ENCODE results near the gene C16orf54.
"Not testable (repeated sequence)": the region's sequence is repeated elsewhere in the genome, so short reads cannot be mapped to it uniquely, and the experiment has no call there.

C16orf54 gene

DNA sequence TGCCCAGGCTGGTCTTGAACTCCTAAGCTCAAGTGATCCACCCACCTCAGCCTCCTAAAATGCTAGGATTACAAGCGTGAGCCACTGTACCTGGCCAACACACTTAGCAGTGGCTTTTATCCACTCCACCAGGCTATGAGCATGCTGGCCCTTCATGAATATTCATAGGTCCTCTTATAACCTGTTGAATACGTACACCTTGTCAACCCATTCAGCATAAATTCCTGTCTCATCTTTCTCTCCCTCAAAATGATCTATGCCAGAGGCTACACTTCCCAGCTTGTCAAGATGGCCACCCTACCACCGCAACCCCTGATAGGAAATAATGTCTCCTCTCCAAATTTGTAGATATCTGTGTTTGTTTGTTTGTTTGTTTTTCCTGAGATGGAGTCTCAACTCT, 21.3 kb upstream of the C16orf54 start:
- DNase-seq = no peak

- DNase-seq = no peak
These were observed 20.8 kb upstream of the C16orf54 start for GRCh38 chr16:29766571-29766970.

DNA sequence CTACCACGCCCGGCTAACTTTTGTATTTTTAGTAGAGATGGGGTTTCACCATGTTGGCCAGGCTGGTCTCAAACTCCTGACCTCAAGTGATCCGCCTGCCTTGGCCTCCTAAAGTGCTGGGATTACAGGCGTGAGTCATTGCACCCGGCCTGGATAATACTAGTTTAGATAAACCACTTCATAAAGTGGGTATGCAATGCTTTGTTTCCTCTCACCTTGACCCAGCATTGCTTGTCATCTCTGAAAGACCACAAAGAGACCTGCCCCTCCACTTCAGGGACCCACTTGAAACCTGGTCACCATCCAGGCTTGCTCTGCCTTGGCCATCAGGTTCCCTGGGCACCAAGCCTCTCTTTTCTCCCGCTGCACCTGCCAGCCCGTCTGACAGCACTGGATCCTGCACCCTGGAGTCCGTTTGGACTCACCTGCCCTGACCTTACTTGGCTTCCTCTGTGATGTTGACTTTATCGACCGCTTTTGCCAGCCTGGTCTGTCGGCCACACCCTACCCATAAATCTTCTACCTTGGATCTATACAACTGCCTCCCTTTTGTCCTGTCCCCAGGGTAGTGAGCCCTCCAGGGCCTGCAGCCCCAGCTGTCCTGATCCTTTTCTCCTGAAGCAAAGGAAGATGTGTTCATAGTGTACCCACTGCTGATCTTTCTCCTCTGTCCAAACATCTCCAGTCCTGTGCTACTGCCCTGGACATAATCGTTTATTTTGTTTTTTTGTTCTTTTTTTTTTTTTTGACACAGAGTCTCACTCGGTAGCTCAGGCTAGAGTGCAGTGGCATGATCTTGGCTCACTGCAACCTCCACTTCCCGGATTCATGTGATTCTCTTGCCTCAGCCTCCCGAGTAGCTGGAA, 19.6 kb upstream of the C16orf54 start:
- DNase-seq = no peak

- DNase-seq = no peak
These were observed 17.5 kb upstream of the C16orf54 start for GRCh38 chr16:29763326-29763725.

- DNase-seq = no peak
These were observed 16.1 kb upstream of the C16orf54 start for GRCh38 chr16:29761882-29762281.

- DNase-seq = not testable (repeated sequence)
These were observed 15.5 kb upstream of the C16orf54 start for GRCh38 chr16:29761280-29761651.

DNA sequence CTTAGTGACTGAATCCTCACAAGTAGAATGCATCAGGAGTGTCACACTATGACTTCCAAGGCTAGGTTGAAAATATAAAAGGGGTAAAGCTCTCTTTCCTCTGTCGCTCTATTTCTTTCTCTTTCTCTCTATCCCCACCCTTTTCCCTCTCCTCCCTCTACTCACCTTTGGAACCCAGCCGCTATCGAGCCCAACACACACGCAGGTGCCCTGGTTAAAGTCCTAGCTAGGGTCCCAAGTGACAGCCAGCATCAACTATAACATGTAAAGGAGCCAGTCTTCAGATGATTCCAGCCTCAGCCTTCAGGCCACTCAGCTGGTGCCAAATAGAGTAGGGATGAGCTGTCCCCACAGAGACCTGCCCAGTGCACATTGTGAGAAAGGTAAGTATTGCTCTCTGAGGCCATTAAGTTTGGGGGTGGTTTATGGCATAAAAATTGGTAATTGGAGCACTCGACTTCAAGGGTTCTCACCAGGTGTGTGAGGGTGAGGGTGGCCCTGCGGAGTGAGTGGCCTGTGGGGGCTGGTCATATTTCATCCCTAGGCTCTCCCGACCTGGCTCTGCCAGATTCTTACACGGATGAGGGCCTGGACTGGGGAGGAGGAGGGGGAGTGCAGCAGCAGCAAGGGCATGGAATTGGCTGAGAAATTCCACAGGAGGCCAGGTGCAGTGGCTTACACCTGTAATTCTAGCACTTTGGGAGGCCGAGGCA, 14.9 kb upstream of the C16orf54 start:
- no peak for DNase-seq

DNA sequence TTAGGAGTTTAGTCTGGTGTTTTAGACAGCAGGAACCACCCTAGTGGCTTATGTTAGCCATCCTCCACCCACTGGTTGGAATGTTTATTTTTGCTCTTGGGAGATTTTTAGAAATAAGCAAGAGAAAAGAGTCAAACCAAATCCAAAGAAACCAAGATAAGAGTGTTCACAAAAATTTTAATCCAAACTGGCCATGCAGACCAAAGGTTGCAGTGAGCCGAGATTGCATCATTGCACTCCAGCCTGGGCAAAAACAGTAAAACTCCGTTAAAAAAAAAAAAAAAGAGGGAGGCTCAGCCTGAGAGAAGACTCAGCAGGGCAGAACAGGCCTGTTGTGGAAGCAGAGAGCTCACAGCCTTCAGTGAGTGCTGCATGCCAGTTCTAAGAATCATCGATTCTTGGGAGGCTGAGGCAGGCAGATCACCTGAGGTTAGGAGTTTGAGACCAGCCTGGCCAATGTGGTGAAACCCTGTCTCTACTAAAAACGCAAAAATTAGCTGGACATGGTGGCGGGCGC, 12.2 kb upstream of the C16orf54 start:
- no peak for DNase-seq

DNA sequence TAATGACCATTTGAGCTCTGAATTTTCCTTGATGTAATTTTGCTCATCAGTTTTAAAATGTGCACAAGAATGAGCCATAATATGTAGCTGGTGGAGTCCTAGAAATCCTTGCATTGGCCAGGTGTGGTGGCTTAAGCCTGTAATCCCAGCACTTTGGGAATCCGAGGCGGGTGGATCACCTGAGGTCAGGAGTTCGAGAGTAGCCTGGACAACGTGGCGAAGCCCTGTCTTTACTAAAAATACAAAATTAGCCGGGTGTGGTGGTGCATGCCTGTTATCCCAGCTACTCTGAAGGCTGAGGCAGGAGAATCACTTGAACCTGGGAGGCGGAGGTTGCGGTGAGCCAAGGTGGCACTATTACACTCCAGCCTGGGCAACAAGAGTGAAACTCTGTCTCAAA, 11.3 kb upstream of the C16orf54 start:
- DNase-seq = not testable (repeated sequence)

GRCh38 chr16:29756654-29757053, 10.9 kb upstream of the C16orf54 start:
- DNase-seq = no peak

GRCh38 chr16:29753516-29753915, 7.7 kb upstream of the C16orf54 start:
- DNase-seq = no peak

DNA sequence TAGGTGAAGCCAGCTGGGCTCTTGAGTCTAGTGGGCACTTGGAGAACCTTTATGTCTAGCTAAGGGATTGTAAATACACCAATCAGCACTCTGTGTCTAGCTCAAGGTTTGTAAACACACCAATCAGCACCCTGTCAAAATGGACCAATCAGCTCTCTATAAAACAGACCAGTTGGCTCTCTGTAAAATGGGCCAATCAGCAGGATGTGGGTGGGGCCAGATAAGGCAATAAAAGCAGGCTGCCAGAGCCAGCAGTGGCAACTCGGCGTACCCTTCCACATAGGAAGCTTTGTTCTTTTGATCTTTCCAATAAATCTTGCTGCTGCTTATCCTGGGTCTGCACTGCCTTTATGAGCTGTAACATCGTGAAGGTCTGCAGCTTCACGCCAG, 3.0 kb upstream of the C16orf54 start:
- DNase-seq = not testable (repeated sequence)

DNA sequence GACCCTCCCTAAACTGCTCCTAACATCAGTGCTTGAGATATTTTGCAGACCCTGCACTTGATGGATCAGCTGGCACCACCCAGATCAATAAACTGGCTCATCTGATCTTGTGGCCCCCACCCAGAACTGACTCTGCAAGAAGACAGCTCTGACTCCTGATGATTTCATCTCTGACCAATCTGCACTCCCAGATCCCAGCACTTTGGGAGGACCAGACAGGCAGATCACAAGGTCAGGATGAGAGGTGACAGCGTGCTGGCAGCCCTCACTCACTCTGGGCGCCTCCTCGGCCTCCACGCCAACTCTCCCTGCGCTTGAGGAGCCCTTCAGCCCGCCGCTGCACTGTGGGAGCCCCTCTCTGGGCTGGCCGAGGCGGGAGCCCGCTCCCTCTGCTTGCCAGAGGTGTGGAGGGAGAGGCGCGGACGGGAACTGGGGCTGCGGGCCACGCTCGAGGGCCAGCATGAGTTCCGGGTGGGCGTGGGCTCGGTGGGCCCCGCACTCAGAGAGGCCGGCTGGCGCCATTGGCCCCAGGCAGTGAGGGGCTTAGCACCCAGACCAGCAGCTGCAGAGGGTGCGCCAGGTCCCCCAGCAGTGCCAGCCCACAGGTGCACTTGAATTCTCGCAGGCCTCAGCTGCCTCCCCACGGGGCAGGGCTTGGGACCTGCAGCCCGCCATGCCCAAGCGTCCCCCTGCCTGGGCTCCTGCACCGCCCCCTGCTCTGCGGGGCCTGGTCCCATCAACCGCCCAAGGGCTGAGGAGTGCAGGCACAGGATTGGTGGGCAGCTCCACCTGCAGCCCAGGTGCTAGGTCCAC, 2.4 kb upstream of the C16orf54 start:
- DNase-seq = no peak

DNA sequence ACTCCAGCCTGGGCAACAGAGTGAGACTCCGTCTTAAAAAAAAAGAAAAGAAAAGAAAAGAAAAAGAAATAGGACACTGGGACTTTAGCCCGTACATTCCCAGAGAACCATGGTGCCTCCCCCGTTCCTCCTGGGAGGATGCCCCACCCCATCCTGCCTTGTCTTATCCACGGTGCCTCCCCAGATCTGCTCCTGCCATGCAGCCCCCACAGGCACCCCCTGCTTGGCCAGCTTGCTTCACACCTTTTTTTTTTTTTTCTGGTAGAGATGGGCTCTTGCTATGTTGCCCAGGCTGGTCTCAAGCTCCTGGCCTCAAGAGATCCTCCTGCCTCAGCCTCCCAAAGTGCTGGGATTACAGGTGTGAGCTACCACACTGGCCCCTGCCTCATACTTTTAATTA, 728 bp upstream of the C16orf54 start:
- not testable (repeated sequence) for DNase-seq

GRCh38 chr16:29745121-29745852, 503 bp downstream of the C16orf54 start:
- DNase-seq = peak; percentile 42

DNA sequence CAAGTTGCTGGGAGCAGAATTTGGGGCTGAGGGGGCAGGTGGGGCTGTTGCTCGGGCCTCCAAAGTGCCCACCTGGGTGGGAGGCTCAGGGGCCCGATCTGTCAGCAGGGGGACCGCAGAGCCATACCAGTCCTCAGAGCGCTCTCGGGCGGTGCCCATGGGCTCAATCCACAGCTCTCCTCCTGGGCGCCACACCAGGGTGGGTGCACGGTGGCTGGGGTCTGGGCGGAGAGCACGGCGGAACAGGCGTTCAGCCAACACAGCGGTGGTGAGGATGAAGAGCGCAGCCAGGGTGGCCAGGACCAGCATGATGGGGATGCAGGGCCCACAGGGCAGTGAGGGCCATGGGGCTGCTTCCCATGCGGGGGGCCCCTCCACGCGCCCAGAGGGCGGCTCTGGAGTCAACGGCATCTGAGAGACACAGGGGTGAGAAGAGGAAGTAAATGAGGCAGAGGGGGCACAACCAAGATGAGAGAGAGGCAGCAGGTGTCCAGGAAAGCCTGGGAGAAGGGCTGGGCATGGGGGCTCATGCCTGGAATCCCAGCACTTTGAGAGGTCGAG, 1.2 kb downstream of the C16orf54 start:
- DNase-seq = no peak

DNA sequence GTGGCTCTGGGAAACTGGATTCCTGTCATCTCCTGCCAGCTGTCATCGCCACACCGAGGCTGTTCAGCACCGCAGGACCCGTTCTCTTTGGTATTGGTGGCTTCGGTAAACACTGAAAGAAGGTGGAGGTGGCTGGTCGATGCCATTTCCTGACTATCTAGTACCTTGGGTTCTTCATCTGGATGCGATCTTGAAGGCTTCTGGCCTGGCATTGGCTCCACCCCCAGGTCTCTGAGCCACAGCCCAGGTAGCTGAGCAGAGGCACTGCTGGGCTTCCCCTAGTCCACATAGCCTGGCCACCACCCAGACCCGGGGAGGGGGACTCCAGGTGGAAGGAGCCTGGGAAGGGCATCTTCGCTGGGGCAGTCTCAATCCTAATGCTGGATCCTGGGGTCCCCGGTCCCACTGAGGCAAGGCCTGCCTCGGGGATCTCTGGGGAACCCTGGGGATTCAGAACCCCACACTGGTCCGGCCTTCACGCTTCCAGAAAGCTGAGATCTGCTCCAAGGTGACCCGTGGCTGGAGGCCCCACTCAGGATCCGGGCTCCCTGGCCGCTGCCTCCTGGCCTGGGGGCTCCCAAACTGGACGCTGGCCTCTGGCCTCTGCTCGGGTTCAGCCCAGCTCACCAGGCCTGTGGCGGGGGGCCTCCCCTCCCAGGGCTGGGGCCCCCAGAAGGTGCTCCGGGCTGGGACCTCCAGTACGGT, 1.8 kb downstream of the C16orf54 start:
- DNase-seq = peak; percentile 22 to 39

GRCh38 chr16:29743475-29743826, 2.3 kb downstream of the C16orf54 start:
- no peak for DNase-seq

DNA sequence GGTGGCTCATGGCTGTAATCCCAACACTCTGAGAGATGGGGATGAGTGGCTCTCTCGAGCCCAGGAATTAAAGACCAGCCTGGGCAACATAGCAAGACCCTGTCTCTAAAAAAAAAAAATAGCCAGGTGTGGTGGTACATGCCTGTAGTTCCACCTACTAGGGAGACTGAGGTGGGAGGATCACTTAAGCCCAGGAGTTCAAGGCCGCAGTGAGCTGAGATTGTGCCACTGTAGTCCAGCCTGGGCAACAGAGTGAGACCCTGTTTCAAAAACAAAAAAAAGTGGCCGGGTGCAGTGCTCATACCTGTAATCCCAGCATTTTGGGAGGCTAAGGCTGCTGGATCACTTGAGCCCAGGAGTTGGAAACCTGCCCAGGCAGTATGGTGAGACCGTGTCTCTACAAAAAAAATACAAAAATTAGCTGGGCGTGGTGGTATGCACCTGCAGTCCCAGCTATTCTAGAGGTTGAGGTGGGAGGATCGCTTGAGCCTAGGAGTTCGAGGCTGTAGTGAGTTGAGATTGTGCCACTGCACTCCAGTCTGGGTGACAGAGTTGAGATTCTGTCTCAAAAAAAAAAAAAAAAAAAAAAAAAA, 3.0 kb downstream of the C16orf54 start:
- no peak for DNase-seq

- DNase-seq = not testable (repeated sequence)
These were observed 5.2 kb downstream of the C16orf54 start for GRCh38 chr16:29740630-29741015.
